ENCODE data around the gene KCNS3. TPM values are rescaled to one million over a fixed set of nuclear protein-coding genes. Genes with fewer than 3 reads are reported as not detected.

KCNS3 gene
- total RNA-seq, 1 experiment from 2014 or later = 0.20 TPM

- intact Hi-C loops (cut with micrococcal nuclease; ENCODE audit: unreplicated experiment) = loop anchor here (10.0 kb wide), 1 partner anchor 395 kb away; no protein-coding TSS in a partner anchor
- H3K36me3 Mint-ChIP-seq (ENCODE audit: insufficient read depth, unreplicated experiment) = no peaks in the 10 kb centered on the region
- Histone ChIP-seq H3K36me3 (ENCODE audit: control insufficient read depth, insufficient read depth, low read length) (no peaks in the 10 kb centered on the region), H3K27me3 (replicated peaks; ENCODE audit: control insufficient read depth, insufficient read depth, low read length) (no peaks in the 10 kb centered on the region), H3K9me3 (no peaks in the 10 kb centered on the region), H3K4me3 (ENCODE audit: low read depth, low read length) (no peak overlapping the region), H3K4me1 (no peaks in the 10 kb centered on the region)
- no peaks in the 10 kb centered on the region for H3K9me3 Mint-ChIP-seq (ENCODE audit: unreplicated experiment)
- no peak for DNase-seq
- POLR2A ChIA-PET = no interaction called here
- H3K4me3 Mint-ChIP-seq (ENCODE audit: unreplicated experiment) = no peak overlapping the region
- no peaks in the 10 kb centered on the region for H3K4me1 Mint-ChIP-seq (ENCODE audit: low read depth, unreplicated experiment)
- TF ChIP-seq CTCF (IDR thresholded peaks at IDR 0.05; ENCODE audit: insufficient read depth in 1 of 2, low read depth in 1 of 2, low read length in 1 of 2, severe bottlenecking in 1 of 2, unreplicated experiment in 1 of 2) = no peak
- peaks cover 3% of the 10 kb centered on the region for H3K27me3 Mint-ChIP-seq (ENCODE audit: insufficient read depth, unreplicated experiment)
- BruUV-seq (replicated peaks) = no TSS peak
- H3K27ac Mint-ChIP-seq (ENCODE audit: unreplicated experiment) = no peak overlapping the region
- CTCF ChIA-PET = no interaction called here
Measured at GRCh38 chr2:17979707-17980106, 101.2 kb downstream of the KCNS3 start.

GRCh38 chr2:17981936-17982335 lies 103.5 kb downstream of the KCNS3 start:
- Mint-ChIP-seq H3K4me1 (ENCODE audit: low read depth, unreplicated experiment) (no peaks in the 10 kb centered on the region), H3K27ac (ENCODE audit: unreplicated experiment) (no peak overlapping the region), H3K27me3 (ENCODE audit: insufficient read depth, unreplicated experiment) (peaks cover 3% of the 10 kb centered on the region), H3K4me3 (ENCODE audit: unreplicated experiment) (no peak overlapping the region), H3K36me3 (ENCODE audit: insufficient read depth, unreplicated experiment) (no peaks in the 10 kb centered on the region), H3K9me3 (ENCODE audit: unreplicated experiment) (no peaks in the 10 kb centered on the region)
- H3K4me1 ChIP-seq = no peaks in the 10 kb centered on the region
- BruUV-seq (replicated peaks) = no TSS peak
- CTCF ChIA-PET = no interaction called here
- intact Hi-C loops (cut with micrococcal nuclease; ENCODE audit: unreplicated experiment) = no loop called here
- TF ChIP-seq CTCF (IDR thresholded peaks at IDR 0.05; ENCODE audit: insufficient read depth in 1 of 2, low read depth in 1 of 2, low read length in 1 of 2, severe bottlenecking in 1 of 2, unreplicated experiment in 1 of 2) = no peak
- no peaks in the 10 kb centered on the region for H3K36me3 ChIP-seq (ENCODE audit: control insufficient read depth, insufficient read depth, low read length)
- POLR2A ChIA-PET = no interaction called here
- H3K27me3 ChIP-seq (replicated peaks; ENCODE audit: control insufficient read depth, insufficient read depth, low read length) = no peaks in the 10 kb centered on the region
- H3K9me3 ChIP-seq = no peaks in the 10 kb centered on the region
- no peak overlapping the region for H3K4me3 ChIP-seq (ENCODE audit: low read depth, low read length)
- no peak for DNase-seq

Other genes starting within 250 kb of the KCNS3 start
- 39.4 and 41.3 TPM in 2 replicates for gene SMC6, start 124.9 kb upstream of the KCNS3 start, total RNA-seq (2022)
- 33.3 and 36.5 TPM in 2 replicates for gene GEN1, start 124.5 kb upstream of the KCNS3 start, total RNA-seq (2022)
- not detected in 2 replicates for gene MSGN1, start 62.2 kb upstream of the KCNS3 start, total RNA-seq (2022)